Activated naive CD8-positive, alpha-beta T cell treated with anti-CD3 and anti-CD28 coated beads, Interleukin-2, amount 50 U/mL, for 16 hours (primary cell): ENCODE results near the gene NPB.

Experiments
- DNase-seq: peaks from one replicate; pipeline ENCODE4 v3.0.0-alpha.2; 2020; ENCODE audit warnings: low read depth, low spot score

Gene NPB

GRCh38 chr17:81925860-81926450 is 23.9 kb downstream of the NPB start:
- DNase-seq = no peak

DNA sequence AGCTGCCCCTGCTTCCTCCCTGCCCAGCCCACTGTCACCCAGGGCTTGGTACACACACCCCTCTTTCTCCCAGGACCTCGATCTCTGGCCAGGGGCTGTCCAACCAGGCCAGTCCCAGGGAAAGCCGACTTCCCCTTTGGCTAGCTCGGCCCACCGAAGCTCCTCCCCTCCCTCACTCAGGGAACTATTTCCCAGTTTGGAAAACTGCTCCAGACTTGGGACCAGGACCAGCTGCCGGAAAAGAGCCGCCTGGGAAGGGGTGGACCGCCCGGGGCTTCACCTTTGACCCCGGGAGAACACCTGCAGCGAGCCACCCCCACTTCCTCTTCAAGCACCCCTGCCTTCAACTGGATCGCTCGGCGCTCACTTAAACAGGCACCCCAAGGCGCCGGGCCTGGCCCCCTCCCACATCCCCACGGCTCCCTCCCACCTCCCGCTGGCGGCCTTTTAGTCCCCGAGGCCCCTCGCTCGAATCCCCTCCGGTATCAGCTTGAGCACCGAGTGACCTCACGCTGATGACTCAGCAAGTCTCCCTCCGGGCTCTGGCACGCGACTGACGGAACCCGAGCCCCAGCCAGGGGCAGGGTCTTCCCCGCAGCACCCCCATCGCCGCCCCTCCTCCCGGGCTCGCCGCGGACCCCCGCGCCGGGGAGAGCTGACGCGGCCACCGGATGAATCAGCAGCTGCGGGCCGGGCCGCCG is 24.6 kb downstream of the NPB start:
- DNase-seq = peak; percentile 34

GRCh38 chr17:81927152-81927652 is 25.2 kb downstream of the NPB start:
- DNase-seq = no peak

DNA sequence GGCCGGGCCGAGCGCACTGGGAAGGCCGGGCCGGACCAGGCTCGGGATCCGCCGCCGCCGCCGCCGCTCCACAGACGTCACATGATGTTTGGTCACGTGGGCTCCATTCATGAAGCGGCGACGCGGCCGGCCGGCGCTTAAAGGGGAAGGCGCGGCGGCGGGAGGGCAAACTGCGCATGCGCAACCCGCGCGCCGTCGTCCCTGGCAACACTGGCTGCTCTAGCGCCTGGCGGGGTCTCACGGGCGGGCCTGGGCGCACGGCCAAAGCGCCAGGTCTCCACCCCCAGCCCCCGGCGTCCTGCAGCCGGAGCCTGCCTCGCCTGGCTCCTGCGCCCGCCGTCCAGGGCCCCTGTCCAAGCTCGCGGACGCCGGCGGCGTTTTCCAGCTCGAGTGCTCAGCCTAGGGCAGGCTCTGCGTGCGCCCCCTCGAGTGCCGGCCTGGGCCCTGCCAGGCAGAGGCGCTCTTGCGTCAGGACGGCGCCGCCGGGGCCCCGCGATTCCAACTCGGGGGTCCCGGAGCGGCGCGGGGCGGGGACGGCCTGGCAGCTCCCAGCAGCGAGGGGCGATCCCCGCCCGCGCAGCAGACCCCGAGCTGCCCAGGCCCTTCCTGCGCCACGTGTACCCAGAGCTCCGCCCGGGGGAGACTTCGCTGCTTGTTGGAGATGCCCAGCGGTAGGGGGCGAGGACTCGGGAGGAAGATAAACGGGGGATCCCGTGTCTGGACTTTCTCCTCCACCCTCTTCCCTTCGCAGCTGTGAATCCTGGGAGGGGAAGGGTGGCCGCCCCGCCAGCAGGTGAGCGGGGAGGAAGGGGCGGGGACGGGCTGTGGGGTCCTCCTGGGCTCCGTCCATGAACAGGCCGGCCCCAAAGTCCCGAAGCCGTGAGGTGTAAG is 25.9 kb downstream of the NPB start, which contains the start of gene MAFG:
MAFG (minus strand) TSS at position 83 of the 891 bp plus-strand sequence. CDS start 4,550 bp downstream, outside the sequence.
- DNase-seq = peak; percentile 71

GRCh38 chr17:81928544-81929252 is 26.7 kb downstream of the NPB start:
- DNase-seq = no peak

GRCh38 chr17:81929253-81930141 is 27.5 kb downstream of the NPB start:
- no peak for DNase-seq

DNA sequence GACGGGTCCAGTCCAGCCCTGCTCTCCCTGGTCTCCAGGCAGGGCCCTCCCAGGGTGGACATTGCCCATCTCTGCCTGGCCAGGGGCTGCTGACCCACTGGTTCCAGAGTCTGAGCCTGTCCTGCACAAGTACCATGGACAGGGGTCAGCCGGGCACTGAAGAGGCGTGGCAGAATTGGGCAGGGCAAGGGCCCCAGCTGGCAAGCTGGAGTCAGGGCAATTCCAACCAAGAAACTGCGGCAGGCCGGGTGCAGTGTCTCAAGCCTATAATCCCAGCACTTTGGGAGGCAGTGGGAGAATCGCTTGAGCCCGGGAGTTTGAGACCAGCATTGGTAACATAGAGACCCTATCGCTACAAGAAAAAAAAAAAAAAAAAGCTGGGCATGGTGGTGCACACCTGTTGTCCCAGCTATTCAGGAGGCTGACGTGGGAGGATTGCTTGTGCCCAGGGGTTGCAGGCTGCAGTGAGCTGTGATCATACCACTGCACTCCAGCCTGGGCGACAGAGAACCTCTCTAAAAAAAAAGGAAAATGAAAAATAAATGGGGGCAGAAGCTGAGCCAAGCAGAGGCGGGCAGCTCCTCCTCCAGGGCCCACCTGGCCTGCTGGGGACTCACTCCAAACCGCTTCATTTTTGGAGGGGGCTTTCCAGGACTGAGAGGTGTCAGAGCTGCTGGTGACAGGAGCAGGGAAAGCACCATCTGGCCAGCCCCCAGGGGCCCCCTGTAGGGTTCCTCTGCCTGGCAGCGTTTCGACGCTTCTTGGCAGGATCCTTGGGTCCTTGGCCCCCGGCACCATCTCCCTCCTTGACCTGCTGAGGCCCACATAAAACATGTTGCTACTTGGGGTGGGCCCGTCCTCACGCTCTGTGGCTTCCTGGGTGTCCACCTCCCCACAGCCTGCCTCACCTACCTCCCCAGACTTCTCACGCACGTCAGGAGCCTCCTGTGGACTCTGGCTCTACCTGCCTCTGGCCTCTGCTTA is 28.4 kb downstream of the NPB start:
- DNase-seq = no peak

- no peak for DNase-seq
Measured at GRCh38 chr17:81931189-81931556, 29.1 kb downstream of the NPB start.

GRCh38 chr17:81931557-81932332 is 29.7 kb downstream of the NPB start:
- no peak for DNase-seq

DNA sequence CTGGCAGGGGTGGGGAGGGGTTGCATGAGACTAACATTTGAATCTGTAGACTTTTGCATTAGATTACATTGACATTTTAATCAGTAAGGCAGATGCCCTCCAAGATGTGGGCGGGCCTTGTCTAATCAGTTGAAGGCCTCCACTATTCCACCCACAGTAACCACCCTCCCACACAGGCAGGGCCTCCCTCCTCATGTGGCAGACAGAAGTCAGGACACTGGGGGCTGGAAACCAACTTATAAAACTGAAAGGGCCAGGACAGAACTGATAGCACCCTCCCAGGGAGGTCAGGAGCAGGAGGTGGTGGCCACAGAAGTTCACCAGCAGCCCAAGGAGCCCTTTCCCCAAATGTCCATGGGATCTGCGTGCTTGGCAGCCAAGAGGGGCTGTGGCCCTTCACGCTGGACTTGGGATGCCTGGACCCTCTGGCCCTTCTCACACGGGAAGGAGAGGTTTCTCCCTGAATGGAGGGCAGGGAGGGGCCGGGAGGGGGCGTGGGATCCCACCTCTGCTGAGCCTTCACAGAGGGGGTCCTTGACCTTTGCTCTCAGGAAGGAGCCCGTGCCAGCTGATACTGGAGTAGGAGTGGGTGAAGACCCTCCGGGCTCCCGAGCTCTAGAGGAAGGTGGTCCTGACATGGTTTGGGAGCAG is 30.4 kb downstream of the NPB start:
- no peak for DNase-seq

GRCh38 chr17:81933178-81933699 is 31.2 kb downstream of the NPB start:
- DNase-seq = no peak

DNA sequence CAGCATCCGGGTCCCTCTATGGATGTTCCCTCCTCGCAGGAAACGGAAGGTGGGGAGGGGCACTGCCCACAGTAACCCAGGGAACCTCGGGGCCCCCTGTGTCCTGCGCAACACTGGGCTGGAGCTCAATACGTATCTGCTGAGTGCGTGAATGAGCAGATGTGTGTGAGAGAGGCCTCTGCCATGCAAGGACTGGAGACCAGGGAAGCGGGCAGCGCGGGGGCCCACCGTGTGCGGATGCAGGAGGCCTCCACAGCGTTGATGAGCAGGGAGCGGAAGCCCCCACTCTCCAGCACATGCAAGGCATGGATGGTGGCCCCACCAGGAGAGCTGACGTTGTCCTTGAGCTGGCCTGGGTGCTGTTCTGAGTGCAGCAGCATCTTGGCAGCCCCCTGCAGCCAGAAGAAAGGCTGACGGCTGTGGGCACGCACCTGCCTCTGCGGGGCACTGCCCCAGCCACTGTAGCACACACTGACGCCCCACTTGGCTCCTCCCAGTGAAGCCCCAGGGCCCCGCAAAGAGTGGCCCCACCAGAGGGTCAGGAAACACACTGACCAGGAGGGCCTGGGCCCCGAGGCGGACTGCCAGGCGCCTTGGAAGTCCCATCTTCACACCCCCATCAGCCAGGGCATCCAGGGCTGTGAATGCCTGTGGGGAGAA is 32.2 kb downstream of the NPB start:
- DNase-seq = no peak

- no peak for DNase-seq
Measured at GRCh38 chr17:81934850-81935708, 33.0 kb downstream of the NPB start.

GRCh38 chr17:81935709-81936084 is 33.7 kb downstream of the NPB start:
- no peak for DNase-seq

DNA sequence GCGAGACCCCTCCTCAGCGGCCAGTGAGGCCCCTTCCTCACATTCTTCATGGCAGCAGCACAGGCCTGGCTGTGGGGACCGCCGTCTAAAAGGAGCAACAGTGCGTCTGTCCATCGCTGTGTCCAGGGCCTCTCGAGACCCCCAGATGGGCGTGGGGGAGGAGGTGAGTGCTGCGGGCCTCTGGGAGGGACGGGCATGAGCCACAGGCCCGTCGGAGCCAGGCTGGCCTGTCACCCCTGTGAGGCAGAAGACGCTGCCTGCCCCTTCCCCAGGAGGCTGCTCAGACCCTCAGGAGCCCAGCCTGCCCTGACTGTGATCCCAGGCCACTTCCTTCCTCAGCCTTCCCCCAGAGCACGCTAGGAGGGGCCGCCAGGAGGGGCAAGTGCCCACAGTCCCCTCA is 37.2 kb downstream of the NPB start:
- DNase-seq = no peak

DNA sequence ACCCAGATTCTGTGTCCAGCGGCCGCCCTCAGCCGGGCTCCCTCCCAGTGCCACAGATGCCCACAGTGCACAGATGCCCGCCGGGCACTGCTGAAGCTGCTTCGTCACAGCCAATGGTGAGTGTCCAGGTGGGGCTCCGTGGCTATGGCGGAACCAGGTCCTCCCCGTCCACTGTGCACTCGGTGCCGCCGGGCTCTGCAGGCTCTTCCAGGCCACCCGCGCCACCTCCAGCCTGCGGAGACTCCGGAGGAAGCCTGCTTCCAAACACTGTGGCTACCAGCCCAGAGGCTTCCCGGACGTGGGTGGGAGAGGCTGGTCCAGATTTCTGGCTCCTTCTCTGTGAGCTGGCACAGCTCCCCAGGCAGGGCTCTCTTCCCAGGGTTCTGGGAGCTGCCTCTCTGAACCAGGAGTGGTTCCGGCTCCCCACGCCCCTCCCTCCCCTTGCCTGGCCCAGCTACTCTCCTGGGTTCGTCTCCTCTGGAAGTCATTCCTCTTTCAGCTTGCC is 37.9 kb downstream of the NPB start:
- DNase-seq = no peak
